SKM-1 treated with dmso at 0.1 percent for 144 hours (cell line): ENCODE data around the gene IQCK.
"Not testable (repeated sequence)": the region's sequence is repeated elsewhere in the genome, so short reads cannot be mapped to it uniquely, and the experiment has no call there.

ENCODE experiments used
- DNase-seq: peaks from one replicate; lab custom pipeline; 2025; ENCODE audit not compliant: unreplicated experiment; lab: John Stamatoyannopoulos, UW

Gene IQCK

DNA sequence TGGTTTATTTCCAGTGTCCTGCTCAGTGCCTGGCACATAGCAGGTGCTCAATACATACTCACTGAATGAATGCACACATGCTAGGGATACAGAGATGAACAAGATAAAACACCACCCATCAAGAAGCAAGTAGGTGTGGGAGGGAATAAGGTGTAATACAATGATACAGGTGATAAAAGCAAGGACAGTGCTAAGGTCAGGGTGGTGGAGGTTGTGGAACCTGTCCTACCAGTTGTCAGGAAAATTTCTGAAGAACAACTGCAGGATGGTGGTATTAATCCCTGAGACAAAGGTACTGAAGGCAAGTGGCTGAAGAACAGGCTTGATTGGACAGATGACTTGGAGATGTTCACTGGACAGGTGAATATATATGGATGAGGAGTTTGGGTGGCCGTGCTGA is 1.9 kb upstream of the IQCK start:
- DNase-seq = no peak

DNA sequence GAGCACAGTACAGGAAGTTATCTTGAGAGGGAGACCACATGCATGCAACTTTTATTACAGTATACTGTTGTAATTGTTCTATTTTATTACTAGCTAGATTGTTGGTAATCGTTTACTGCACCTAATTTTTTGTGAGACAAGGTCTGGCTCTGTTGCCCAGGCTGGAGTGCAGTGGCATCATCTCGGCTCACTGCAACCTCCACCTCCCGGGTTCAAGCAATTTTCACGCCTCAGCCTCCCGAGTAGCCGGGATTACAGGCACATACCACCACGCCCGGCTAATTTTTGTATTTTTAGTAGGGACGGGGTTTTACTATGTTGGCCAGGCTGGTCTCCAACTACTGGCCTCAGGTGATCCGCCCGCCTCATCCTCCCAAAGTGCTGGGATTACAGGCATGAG is 1.3 kb upstream of the IQCK start:
- not testable (repeated sequence) for DNase-seq

DNA sequence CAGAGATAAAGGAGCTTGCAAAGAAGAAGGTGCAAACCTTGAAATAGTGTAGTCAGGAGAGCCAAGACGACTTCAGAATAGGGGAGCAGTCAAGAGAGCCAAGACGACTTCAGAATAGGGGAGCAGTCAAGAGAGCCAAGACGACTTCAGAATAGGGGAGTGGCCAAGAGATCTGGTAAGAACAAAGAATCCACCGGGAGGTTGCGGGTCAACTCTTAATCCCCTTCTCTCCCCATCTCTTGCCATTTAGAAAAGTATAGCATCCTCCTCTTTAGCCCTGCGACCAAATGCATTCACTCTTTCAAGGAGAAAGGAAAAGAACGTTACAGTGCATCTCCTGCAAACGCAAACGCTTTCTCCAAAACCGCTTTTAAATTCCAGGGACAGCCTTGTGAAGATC is 757 bp upstream of the IQCK start:
- no peak for DNase-seq

DNA sequence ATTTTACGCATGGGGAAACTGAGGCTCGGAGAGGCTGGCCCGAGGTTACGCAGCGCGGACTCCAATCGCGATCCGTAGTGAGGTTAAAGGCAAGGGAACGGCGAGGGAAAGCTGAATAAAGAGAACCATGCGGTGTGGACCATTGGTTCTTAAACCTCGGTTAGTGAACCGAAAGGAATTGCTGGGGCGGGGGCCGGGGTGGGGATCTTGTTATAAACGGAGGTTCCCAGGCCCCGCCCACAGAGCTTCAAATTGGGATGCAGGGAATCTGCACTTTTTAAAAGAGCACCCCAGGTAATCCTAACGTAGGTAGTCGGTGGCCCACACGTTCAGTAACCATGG is 524 bp downstream of the IQCK start:
- DNase-seq = no peak

DNA sequence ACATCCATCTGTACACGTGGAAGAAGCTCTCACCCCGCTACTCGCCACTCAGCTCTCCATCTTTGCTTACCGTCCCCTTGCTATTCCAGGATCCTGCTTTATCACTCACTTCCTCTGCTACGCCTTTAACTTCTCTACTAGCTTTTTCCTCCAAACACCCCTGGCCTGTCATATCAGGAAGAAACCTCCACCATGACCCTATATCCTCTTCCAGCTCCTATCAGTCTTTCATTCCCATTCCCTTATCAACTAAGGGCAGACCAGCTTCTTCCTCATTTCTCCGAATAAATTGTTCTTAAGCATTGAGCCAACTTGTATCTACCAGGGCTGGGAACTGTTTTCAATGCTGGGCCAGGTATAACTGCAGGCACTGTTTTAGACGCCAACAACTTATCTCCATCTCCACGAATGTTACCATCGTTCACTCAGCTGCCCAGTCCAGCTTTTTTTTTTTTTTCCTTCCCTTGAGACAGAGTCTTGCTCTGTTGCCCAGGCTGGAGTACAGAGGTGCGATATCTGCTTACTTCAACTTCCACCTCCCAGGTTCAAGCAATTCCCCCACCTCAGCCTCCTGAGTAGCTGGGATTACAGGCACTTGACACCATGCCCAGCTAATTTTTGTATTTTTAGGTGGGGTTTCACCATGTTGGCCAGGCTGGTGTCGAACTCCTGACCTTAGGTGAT is 4.3 kb downstream of the IQCK start:
- no peak for DNase-seq

DNA sequence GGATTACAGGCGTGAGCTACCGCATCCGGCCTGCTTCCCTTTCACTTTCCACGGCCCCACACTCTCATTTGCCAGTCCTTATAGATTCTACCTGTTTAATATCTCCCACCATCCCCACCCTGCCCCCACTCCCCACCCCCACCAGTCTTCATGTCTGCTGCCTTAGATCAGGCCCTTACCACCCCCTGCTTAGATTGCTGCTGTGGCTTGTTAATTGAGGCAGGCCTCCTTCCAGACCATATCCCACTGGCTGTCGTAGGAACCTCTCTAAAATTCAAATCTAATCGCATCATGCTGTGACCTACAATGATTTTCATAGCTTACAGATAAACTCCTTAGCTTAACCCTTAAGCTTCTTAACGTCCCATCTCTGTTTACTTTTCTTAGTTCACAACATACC is 4.9 kb downstream of the IQCK start:
- DNase-seq = no peak

DNA sequence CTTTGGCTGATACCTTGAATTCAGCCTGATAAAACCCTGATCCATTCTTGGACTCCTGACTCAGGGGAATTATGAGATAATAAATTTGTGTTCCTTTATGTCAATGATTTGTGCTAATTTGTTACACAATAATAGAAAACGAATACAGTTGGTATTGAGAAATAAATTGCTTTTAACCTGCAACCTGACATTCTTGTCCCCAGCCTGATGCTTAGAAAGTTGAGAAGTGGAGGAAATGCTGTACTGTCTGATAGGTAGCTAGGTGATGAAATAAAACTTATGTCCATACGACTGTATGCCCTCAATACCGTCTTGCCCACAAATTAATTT is 10.5 kb downstream of the IQCK start:
- no peak for DNase-seq

DNA sequence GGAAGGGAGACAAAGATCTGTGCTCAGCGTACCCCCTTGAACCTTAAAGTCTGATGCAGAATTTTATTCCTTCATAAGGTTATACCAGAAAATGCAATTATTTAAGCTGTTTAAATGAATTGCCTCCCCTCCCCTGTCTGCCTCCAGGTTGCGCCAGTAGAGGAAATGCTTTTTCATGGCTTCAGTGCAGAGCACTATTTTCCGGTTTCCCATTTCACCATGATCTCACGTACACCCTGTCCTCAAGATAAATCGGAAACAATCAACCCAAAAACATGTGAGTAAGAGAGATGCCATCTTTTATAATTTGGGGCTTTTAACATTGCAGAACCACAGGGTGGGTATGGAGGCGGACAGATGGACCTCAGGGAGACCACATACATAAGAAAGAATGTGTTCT is 15.5 kb downstream of the IQCK start:
- DNase-seq = no peak

DNA sequence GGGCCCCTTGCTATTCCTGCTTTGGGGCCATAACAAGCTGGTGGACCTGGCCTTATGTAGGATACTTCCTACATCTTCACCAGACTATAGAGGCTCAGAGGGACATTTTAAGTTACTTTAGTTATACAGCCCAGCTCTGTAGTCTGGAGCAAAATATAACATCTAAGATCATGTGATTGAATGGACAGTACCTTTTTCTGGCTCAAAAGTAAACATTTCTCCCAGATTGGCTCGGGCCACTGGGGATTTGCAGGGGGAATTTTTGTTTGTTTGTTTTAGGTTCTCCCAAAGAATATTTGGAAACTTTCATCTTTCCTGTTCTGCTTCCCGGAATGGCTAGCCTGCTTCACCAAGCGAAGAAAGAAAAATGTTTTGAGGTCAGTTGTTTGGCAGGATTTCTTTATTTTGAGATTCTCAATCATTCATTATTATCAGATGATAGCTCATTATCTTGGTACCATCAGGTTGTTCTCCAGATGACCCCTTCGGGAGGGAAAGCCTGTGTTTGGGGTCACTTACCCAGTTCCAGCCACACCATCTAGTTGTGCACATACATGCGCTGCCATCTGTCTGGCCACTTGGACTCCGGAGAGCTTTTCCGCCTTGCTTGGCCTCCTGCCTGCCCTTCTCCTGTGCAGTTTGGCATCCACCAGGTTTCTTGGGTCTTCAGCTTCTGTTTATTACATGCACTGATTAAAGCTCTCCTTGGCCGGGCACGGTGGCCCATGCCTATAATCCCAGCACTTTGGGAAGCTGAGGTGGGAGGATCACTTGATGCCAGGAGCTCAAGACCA is 17.2 kb downstream of the IQCK start:
- no peak for DNase-seq

DNA sequence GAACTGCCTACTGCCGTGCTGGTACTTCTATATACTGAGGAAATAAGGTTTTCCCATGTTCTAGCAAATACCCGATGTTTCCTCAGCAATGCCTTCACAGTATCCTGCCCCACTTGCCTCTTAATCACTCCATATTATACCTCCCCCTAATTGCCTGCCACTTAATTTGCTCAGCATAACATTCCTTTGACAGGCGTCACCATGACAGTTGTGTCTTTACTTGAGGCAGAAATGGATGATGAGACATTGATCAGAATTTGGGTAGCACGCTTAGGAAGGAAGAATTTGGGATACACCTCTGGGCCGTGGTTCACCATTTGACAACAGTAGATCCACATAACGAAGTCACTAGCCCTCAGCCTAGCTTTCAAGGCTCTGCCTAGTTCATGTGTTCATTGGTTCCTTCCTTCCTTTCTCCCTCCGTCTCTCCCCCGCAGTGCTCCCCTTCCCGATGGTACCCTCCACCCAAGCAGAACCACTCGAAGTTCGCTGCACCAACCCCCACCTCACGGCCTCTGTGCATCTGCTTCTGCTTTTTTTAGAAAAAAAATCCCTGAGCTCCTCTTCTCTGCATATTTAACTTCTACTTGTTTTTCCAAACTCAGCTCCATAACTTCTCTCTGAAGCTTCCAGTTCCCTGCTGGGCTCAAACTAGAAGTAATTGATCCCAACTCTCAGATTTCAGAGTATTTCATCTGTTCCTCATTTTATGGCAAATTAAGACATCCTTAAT is 19.4 kb downstream of the IQCK start:
- DNase-seq = no peak

DNA sequence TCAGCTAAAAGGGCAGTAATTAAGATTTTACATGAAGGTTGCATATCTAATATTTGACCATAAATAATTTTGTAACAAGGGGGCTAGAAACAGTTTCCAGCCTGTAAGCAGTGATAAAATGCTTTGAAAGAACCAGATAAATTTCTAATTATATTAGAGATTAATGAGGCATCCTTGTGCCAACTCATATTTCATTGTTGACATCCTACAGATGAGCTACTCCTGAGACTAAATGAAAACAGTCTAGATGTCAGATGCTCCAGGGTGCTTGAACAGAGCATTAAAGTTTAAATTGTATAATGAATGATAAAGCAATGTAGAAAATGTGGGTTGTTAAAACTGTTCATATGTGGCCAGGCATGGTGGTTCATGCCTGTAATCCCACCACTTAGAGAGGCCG is 23.3 kb downstream of the IQCK start:
- no peak for DNase-seq

DNA sequence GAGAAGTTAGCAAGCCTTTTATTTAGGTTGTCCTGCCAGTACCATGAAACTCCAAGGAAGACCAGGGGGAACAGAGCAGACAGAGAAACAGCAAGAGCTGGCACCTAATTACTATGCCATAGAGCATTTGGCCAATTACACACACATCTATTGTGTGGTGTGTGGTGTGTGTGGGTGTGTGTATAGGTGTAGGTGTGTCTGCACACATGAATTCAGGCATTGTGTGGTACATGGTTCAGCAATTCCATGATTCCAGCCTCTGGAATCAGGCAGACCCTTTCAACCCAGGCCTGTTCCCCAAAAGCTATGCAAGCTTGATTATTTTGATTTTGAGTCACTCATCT is 25.7 kb downstream of the IQCK start:
- DNase-seq = no peak

DNA sequence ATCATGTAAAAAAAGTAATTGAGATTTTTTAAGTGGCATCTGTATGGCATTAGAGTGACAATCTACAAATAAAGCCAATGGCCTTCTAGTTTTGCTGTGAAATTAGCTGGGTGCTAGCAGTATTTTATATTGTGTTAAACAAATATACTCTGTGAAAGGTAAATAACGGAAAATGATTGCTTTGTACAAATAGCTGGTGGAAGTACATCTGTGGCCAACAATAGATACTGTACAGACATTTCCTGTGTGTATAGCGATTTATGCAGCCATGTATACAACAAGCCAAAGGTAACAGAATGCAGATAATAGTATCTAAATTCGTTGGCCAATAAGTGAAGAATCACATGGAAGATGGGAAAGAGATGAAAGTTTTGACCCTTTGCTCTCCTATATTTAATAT is 26.6 kb downstream of the IQCK start:
- no peak for DNase-seq

DNA sequence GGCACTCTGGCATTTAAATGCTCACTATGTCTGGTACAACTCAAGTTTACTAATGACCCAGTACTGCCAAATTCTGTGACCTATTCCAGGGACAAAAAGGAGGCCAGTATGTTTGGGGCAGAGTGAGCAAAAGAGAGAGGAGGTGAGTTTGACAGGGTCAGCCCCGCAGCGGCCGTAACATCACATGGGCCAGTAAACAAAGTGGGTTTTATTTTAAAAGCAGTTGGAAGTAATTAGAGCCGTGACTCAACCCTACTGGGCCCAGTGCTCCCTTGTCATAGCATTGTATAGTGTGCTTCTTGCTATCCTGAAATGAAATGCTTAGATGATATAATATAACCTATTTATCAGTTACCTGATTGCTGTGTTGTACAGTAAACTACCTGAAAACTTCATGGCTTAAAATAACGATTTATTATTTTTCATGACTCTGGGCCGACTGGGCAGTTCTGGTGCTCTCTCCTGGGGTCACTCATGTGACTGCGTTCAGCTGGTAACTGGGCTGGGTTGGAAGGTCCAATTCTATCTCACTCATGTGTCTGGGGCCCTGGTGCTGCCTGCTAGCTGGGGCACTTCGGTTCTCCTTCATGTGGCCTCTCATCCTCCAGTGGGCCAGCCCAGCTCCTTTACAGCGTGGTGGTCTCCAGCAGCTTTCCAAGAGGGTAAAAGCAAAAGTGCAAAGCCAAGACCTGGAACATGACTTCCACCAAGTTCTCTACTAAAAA is 27.4 kb downstream of the IQCK start:
- DNase-seq = no peak

DNA sequence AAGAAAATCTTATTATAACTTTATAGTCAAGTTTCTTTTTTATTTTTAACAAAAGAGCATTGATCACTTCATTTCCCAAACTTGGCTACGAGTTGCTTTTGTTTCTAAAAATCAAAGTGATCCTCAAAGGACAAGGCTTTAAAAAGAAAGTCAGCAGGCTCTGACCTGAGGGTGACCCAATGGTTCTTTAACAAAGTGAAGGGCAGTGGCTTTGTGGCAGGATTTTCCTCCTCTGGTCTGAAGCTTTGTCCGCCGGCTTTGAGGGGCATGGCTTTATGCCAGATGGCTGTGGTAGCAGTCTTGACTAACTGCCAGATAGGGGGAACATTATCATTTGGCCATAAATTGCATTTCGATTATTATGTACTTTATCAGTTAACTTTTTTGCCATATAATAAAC is 28.5 kb downstream of the IQCK start:
- no peak for DNase-seq

DNA sequence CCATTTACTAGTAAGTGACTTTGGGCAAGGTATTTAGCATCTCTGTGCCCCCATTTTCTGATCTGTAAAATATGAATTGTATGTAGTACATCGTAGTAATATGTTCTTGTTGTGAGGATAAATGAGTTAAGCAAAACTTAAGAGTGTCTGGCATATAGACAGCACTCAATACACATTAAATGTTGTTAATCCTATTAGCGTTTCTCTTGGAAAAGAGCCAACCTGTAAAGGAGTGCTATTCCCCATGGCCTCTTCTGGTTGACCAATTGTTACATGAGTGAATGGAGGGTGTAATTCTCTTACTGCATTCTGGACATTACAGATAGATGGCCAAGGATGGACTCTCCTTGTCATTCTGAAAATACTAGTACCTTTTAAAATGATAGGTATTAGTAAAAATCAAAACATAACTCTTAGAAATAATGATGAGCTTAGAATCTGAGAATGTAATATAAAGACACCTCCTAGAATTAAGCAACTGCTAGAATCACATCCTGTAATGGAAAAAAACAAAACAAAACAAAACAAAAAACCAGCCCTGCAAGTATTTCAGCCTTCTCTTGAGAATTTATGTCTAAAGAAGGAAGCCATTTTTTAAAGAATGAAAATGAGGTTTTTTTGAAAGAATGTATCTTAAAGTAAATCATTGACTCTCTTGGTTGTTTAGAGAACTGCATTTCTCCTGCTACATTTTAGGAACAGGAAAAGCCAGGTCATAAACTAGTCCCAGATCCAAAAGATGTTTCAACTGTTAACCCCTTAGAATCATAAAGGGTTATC is 30.5 kb downstream of the IQCK start:
- DNase-seq = no peak

DNA sequence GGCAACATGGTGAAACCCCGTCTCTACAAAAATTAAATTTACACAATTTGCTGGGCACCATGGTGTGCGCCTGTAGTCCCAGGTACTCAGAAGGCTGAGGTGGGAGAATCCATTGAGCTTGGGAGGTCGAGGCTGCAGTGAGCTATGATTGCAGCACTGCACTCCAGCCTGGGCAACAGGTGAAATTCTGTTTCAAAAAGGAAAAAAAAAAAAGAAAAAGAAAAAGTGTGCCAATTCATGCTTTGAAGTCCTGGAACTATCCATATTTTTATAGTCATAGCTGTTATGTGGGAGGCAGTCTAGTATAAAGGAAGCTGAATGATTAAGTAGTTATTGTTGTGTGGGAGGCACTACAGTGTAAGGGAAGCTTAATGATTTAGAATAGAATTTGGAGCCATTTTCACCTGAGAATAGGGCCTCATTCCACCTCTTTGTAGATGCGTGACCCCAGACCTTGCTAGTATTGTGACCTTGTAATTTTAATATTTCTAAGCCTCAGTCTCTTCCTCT is 31.6 kb downstream of the IQCK start:
- DNase-seq = no peak

DNA sequence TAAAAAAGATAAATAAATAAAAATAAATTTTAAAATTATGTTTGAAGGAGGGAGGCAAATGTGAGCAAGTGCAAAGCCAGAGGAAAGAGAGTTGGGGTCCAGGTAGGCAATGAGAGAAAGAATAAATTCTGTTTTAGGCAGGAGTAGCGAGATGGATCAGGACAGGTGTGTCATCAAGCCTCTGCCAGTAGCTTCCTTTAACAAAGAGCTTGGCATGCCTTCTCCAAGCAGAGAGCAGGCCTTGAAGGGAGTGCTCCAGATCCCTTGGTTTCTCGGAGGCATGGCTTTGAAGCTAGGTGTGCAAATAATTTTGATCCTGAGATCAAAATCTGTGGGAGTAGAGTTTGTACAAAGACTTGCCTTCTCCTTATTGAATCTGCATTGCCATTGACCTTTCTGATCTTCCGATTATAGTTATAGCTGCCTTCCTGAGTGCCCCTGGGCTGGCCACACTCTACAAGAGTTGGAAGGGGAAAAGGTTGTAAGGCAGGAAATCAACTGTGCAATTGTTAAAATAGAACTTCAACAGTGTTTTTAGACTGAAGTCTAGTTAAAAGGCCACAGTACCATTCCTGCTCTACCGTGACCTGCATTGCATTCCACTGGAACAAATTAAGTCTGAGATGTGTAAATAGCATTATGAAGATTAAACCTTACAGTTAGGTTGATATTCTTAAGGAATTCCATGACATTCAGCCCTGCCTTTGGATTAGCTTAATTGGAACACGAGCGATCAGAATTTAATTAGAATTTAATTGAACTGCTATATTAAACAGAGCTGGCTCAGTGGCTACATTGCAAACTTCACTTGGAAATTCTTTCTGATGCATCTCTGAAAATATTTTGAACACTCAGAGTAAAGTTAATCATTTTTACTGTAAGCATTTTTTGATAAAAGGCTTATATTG is 33.7 kb downstream of the IQCK start:
- DNase-seq = no peak

DNA sequence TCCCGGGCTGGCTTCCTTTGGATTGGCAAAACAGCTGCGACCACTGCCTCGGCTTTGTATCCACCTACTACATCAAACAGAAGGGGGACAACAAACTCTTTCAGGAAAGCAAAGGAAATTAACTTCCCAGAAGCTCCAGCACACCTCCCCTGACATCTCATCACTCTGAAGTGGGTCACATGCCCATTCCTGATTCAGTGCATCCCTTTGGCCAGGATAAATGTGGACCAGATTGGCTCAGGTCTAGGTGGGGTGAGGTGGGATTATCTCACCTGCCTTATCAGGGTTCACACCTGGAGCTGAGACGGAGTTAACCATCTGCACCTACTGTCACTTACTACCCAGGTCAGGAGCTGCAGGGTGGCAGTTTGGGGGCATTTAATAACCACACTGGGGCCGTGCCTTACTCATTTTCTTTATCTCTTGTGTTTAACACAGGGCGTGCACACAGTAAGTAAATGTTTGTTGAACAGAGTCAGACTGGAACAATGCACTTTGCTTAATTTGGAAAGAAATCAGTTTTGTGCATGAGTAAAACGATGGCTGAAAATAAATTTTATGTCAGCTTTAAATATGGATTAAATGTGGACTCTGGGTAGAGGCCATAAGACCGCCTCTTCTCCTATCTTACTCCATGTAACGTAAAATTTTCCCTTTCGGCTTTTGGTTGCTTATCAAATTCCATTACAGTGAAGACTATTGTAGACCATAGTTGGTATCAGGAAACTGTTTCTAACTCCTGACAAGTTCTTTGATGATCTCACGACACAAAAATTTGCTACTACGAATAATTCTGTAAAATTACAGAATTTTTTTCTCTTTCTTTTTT is 36.0 kb downstream of the IQCK start:
- no peak for DNase-seq
